ENCODE data around the gene SLC22A31.

GRCh38 chr16:89161763-89162713, 38.3 kb downstream of the SLC22A31 start:
- TF ChIP-seq POLR2AphosphoS5 (IDR thresholded peaks at IDR 0.05) (no peak), CTCF (IDR thresholded peaks at IDR 0.05 in 8 of 11, conservative IDR thresholded peaks at IDR 0.05 in 3 of 11) (no peak), POLR2A (IDR thresholded peaks at IDR 0.05) (no peak)

Data from spleen (tissue), 7 donors.